ENCODE data around the gene OR2D3. TPM values are rescaled to one million over a fixed set of nuclear protein-coding genes. Genes with fewer than 3 reads are reported as not detected.
A peak's percentile ranks its signal among the peaks of the same experiment; 100 is the strongest.

The OR2D3 gene
- total RNA-seq, 2 donors from 2014 or later, result not detected

DNA sequence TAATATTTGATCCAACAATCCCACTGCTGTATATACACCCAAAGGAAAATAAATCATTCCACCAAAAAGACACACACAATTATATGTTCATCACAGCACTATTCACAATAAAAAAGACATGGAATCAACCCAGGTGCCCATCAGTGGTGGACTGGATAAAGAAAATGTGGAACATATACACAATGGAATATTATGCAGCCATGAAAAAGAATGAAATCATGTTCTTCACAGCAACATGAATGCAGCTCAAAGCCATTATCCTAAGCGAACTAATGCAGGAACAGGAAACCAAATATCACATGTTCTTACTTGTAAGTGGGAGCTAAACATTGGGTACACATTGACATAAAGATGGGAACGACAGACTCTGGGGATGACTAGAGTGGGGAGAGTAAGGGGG, 1.1 kb upstream of the OR2D3 start:
- intact Hi-C loops (cut with DNase I), result no loop called here
- H3K9ac ChIP-seq (ENCODE audit: low read depth in 2 of 2, low read length in 2 of 2), result no peak overlapping the region
- TF ChIP-seq, protein P1, sequence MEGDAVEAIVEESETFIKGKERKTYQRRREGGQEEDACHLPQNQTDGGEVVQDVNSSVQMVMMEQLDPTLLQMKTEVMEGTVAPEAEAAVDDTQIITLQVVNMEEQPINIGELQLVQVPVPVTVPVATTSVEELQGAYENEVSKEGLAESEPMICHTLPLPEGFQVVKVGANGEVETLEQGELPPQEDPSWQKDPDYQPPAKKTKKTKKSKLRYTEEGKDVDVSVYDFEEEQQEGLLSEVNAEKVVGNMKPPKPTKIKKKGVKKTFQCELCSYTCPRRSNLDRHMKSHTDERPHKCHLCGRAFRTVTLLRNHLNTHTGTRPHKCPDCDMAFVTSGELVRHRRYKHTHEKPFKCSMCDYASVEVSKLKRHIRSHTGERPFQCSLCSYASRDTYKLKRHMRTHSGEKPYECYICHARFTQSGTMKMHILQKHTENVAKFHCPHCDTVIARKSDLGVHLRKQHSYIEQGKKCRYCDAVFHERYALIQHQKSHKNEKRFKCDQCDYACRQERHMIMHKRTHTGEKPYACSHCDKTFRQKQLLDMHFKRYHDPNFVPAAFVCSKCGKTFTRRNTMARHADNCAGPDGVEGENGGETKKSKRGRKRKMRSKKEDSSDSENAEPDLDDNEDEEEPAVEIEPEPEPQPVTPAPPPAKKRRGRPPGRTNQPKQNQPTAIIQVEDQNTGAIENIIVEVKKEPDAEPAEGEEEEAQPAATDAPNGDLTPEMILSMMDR (IDR thresholded peaks at IDR 0.05), result no peak
- DNase-seq, result no peak
- no peaks in the 10 kb centered on the region for H3K36me3 ChIP-seq
- H3K4me3 ChIP-seq, result no peak overlapping the region
- no peak overlapping the region for H3K27ac ChIP-seq
- no peaks in the 10 kb centered on the region for H3K9me3 ChIP-seq
- no peaks in the 10 kb centered on the region for H3K4me1 ChIP-seq
- H3K27me3 ChIP-seq, result no peaks in the 10 kb centered on the region

DNA sequence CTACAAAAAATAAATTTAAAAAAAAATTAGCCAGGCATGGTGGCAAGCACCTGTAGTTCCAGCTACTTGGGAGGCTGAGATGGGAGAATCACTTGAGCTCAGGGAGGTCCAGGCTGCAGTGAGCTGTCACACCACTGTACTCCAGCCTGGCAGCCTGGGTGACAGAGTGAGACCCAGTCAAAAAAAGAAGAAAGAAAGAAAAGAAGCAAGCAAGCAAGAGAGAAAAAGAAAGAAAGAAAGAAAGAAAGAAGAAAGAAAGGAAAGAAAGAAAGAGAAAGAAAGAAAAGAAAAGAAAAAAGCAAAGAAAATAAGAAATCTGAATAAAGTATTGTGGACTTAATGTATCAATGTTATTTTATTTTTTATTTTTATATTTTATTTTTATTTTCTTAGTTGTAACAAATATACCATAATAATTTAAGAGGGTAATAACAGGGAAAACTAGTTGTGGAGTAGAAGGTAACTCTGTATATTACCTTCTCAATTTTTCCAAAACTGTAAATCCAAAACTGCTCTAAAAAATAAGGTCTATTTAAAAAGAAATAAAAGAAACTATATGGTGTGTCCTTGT, 4.3 kb downstream of the OR2D3 start:
- no peaks in the 10 kb centered on the region for H3K27me3 ChIP-seq
- H3K9ac ChIP-seq (ENCODE audit: low read depth in 2 of 2, low read length in 2 of 2), result no peak overlapping the region
- no peak for DNase-seq
- H3K36me3 ChIP-seq, result no peaks in the 10 kb centered on the region
- no peak overlapping the region for H3K4me3 ChIP-seq
- no peaks in the 10 kb centered on the region for H3K4me1 ChIP-seq
- TF ChIP-seq, protein P1 (IDR thresholded peaks at IDR 0.05), result no peak
- intact Hi-C loops (cut with DNase I), result no loop called here
- H3K27ac ChIP-seq, result no peak overlapping the region
- no peaks in the 10 kb centered on the region for H3K9me3 ChIP-seq

DNA sequence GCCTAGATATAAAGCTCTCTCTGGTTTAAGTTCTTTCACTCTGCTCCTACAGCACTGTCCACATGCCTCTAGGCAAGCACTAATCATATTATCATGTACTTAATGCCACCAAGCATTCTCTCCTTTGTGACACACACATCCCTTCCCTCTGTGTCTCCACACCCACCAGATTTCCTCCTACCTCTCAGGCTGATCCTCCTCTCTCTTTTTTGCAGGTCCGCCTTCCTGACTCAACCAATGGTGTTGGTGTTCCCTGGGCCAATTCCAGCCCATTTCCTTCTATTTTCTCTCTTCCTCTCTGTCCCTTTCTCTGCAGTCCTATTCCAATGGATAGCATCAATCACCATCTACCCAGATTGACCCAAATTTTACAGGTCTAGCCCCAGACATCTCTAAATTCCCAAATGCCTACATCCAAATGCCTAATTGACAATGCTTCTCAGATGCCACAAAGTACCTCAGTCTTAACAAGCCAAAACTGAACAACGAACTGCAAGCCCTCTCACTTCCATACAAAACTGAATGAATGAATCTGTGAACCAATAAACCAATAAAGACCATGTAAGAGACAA, 4.9 kb downstream of the OR2D3 start:
- DNase-seq, result peak; percentile 32
- TF ChIP-seq, protein P1 (IDR thresholded peaks at IDR 0.05), result no peak
- Histone ChIP-seq H3K4me3 (peak overlapping the region; percentile 63), H3K9ac (ENCODE audit: low read depth in 2 of 2, low read length in 2 of 2) (no peak overlapping the region), H3K27ac (no peak overlapping the region), H3K9me3 (no peaks in the 10 kb centered on the region), H3K36me3 (no peaks in the 10 kb centered on the region), H3K27me3 (no peaks in the 10 kb centered on the region), H3K4me1 (no peaks in the 10 kb centered on the region)
- intact Hi-C loops (cut with DNase I), result no loop called here

DNA sequence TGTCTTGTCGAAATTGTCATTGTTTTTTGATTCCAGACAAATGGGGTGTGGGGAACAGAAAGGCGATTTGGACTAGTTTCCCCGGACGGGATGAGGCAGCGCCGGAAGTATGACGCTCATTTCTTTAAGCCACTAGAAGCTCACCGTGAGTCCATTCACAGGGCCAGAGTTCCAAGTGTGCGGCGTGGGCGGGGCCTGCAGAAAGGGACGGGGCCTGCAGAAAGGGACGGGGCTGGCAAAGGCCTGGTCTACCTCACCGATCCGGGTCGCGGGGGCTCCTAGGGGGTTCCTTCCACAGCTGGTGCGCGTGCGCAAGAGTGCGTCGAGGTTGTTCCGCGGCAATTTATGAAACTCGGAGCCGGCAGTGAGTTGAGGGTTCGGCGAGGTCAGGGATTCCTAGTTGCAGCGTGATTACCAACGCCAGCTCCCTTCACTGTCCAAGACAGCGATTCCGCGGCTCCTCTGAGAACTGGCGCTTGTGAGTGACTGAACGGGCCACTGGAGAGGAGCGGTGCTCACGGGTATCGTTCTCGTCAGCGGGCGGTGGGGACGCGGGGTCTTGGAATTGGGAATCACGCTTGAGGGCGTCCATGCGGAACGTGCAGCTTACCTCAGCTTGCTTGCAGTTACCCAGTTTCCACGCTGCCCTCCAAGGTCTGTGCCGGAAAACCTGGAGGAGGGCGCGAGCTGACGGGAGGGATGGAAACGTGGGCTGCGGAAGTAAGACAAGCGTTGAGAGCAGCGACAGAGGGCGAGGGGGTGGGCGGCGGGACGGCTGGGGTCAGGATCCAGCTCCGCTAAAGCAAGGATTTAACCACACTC, 5.6 kb downstream of the OR2D3 start, which contains the start of gene ZNF215:
Gene ZNF215 (plus strand): TSS at position 219 of the 822 bp plus-strand sequence. CDS start 5,847 bp downstream, outside the sequence.
- Histone ChIP-seq H3K9ac (ENCODE audit: low read depth in 2 of 2, low read length in 2 of 2) (peak within 1 kb of the TSS; percentile 80 to 85), H3K27ac (peak within 1 kb of the TSS; percentile 67), H3K27me3 (no peaks in the 10 kb centered on the region), H3K36me3 (no peaks in the 10 kb centered on the region), H3K9me3 (no peaks in the 10 kb centered on the region), H3K4me1 (no peaks in the 10 kb centered on the region), H3K4me3 (peak within 1 kb of the TSS; percentile 63)
- TF ChIP-seq, protein P1 (IDR thresholded peaks at IDR 0.05), result no peak
- intact Hi-C loops (cut with DNase I), result no loop called here
- DNase-seq, result peak; percentile 91

DNA sequence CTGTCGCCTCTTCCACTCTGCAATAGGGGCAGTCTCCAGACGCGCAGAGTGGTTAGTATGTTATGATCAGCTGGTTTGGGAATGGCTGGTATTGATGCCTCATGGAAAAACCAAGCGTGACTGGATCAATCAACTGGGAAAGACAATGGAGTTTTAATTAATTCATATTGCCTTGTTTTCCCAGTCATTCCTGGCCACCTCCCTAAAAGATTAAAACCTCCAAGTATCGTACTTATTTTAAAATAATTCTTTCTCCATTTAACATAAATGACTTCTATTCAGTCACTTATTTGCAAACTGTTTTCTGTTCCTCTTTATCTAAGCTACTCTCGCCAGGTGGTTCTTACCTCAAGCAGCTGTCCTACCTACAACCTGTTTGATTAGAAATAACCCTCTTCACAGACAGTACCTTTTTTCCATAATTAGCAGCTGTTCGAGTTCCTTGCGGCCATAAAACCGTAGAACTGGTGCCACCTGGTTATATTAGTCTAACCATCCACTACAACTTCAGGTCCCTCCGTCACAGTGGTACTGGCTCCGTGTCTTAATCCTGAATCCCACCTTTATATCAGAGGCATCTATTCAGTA, 6.3 kb downstream of the OR2D3 start:
- no peaks in the 10 kb centered on the region for H3K36me3 ChIP-seq
- intact Hi-C loops (cut with DNase I), result no loop called here
- DNase-seq, result peak; percentile 23
- H3K27ac ChIP-seq, result peak overlapping the region; percentile 67
- H3K4me1 ChIP-seq, result no peaks in the 10 kb centered on the region
- H3K4me3 ChIP-seq, result peak overlapping the region; percentile 63
- TF ChIP-seq, protein P1 (IDR thresholded peaks at IDR 0.05), result no peak
- H3K9me3 ChIP-seq, result no peaks in the 10 kb centered on the region
- no peaks in the 10 kb centered on the region for H3K27me3 ChIP-seq
- peak overlapping the region; percentile 80 to 85 for H3K9ac ChIP-seq (ENCODE audit: low read depth in 2 of 2, low read length in 2 of 2)
